DOHH2 (cell line): Measurements from ENCODE around the gene HEBP2.

Experiments used
- H3F3A ChIP-seq: fragments of 200-600 bp; sonication (generic), shearing (Covaris generic); 2 replicates; pipeline ENCODE4 v1.6.0; 2016; ENCODE audit warnings: antibody characterized with exemption, mild to moderate bottlenecking; ENCODE audit not compliant: control insufficient read depth, insufficient read depth
- H3K27ac ChIP-seq: fragments of 200-600 bp; sonication (generic); 2 replicates; pipeline ENCODE4 v1.5.1; 2014; ENCODE audit warnings: low read depth, mild to moderate bottlenecking, low read length, moderate library complexity
- H3K27me3 ChIP-seq: fragments of 200-600 bp; sonication (generic); 2 replicates; pipeline ENCODE4 v1.6.1; 2014; ENCODE audit warnings: mild to moderate bottlenecking, low read length, mixed read lengths; ENCODE audit not compliant: control insufficient read depth
- H3K36me3 ChIP-seq: fragments of 200-600 bp; sonication (generic); 2 replicates; pipeline ENCODE4 v1.6.1; 2014; ENCODE audit warnings: mild to moderate bottlenecking, low read length, moderate library complexity, mixed read lengths; ENCODE audit not compliant: control insufficient read depth
- H3K4me1 ChIP-seq: fragments of 200-600 bp; sonication (generic); 2 replicates; pipeline ENCODE4 v1.6.1; 2014; ENCODE audit warnings: mild to moderate bottlenecking, low read length, mixed read lengths; ENCODE audit not compliant: control insufficient read depth
- H3K4me2 ChIP-seq: fragments of 200-600 bp; sonication (generic); 2 replicates; pipeline ENCODE4 v1.6.0; 2014; ENCODE audit warnings: mild to moderate bottlenecking, low read length, moderate library complexity
- H3K4me3 ChIP-seq: fragments of 200-600 bp; sonication (generic); 2 replicates; pipeline ENCODE4 v1.5.1; 2014; ENCODE audit warnings: mild to moderate bottlenecking, low read length, mixed read lengths
- H3K79me2 ChIP-seq: fragments of 200-600 bp; sonication (generic); 2 replicates; pipeline ENCODE4 v1.6.1; 2014; ENCODE audit warnings: mild to moderate bottlenecking, low read length, mixed read lengths; ENCODE audit not compliant: control insufficient read depth
- H3K9me2 ChIP-seq: fragments of 200-600 bp; sonication (generic); replicated peaks from 2 replicates; pipeline ENCODE4 v1.6.1; 2014; ENCODE audit warnings: mild to moderate bottlenecking, low read length, mixed read lengths; ENCODE audit not compliant: control insufficient read depth
- H3K9me3 ChIP-seq: fragments of 200-600 bp; sonication (generic); 2 replicates; pipeline ENCODE4 v1.6.1; 2014; ENCODE audit warnings: antibody characterized with exemption, low read length, mixed read lengths; ENCODE audit not compliant: control insufficient read depth, insufficient read depth
- H4K20me1 ChIP-seq: fragments of 200-600 bp; sonication (generic); 2 replicates; pipeline ENCODE4 v1.6.0; 2014; ENCODE audit warnings: low read depth, mild to moderate bottlenecking, antibody characterized with exemption, low read length, moderate library complexity; ENCODE audit not compliant: control insufficient read depth, insufficient read depth
- CTCF ChIP-seq: fragments of 200-600 bp; sonication (generic); IDR thresholded peaks from one replicate; pipeline ENCODE4 v1.5.1; 2014; ENCODE audit warnings: antibody characterized with exemption, mild to moderate bottlenecking, low read depth, low read length; ENCODE audit not compliant: poor library complexity, severe bottlenecking
- EZH2phosphoT487 ChIP-seq: fragments of 200-600 bp; sonication (generic); IDR thresholded peaks from 2 replicates; pipeline ENCODE4 v1.6.1; 2017; ENCODE audit warnings: borderline replicate concordance, mild to moderate bottlenecking, antibody characterized with exemption, low read length, moderate library complexity, mixed read lengths

The HEBP2 gene

GRCh38 chr6:138401960-138402837 is 1.8 kb upstream of the HEBP2 start:
- Histone ChIP-seq H3K4me3 (no peak overlapping the region), H3K9me2 (no peaks in the 10 kb centered on the region), H3K4me1 (peaks cover 16% of the 10 kb centered on the region), H3K36me3 (peaks cover 17% of the 10 kb centered on the region), H3K27ac (no peak overlapping the region), H3K79me2 (no peaks in the 10 kb centered on the region), H3K4me2 (no peak overlapping the region), H3F3A (peaks cover 3% of the 10 kb centered on the region), H4K20me1 (no peaks in the 10 kb centered on the region), H3K27me3 (0 out of 2 replicates have a peak, but pooled peaks cover 3% of the 10 kb centered on the region), H3K9me3 (no peaks in the 10 kb centered on the region)
- TF ChIP-seq EZH2phosphoT487 (no peak), CTCF (no peak)

GRCh38 chr6:138402838-138403187 is 1.2 kb upstream of the HEBP2 start:
- Histone ChIP-seq H3K4me2 (peak overlapping the region; percentile 100), H3K27me3 (0 out of 2 replicates have a peak, but pooled peaks cover 3% of the 10 kb centered on the region), H3K9me2 (no peaks in the 10 kb centered on the region), H3K4me3 (peak overlapping the region; percentile 98), H3F3A (peaks cover 3% of the 10 kb centered on the region), H3K79me2 (no peaks in the 10 kb centered on the region), H3K9me3 (no peaks in the 10 kb centered on the region), H3K27ac (no peak overlapping the region), H4K20me1 (no peaks in the 10 kb centered on the region), H3K4me1 (peaks cover 16% of the 10 kb centered on the region), H3K36me3 (peaks cover 23% of the 10 kb centered on the region)
- TF ChIP-seq CTCF (no peak), EZH2phosphoT487 (no peak)

DNA sequence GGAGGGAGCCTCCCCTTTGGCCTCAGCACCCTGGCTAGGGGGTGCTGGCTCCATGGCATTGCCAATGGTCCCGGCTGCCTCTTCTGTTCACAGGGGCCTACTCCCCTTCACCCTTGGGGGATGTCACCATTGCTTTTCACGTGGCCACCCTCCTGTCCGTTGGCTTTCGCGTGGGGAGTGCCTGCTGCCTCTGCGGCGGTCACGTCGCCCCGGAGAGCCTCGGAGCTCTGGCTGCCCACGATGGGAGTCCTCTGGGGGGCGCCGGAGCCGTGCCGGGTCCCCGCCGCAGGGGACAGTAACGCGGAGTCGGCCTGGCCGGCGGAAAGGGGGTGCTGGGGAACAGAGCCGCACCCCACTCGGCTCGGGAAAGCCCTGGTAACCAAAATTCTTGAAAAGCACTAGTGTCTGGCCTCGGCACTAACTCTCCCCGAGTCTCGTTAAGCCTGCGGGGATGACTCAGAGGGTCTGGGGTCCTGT is 661 bp upstream of the HEBP2 start:
- Histone ChIP-seq H3K4me2 (peak overlapping the region; percentile 100), H3K79me2 (no peaks in the 10 kb centered on the region), H3K27me3 (0 out of 2 replicates have a peak, but pooled peaks cover 3% of the 10 kb centered on the region), H3K9me3 (no peaks in the 10 kb centered on the region), H3F3A (peaks cover 3% of the 10 kb centered on the region), H3K4me3 (peak overlapping the region; percentile 98), H3K27ac (no peak overlapping the region), H3K4me1 (peaks cover 16% of the 10 kb centered on the region), H4K20me1 (no peaks in the 10 kb centered on the region), H3K9me2 (no peaks in the 10 kb centered on the region), H3K36me3 (peaks cover 29% of the 10 kb centered on the region)
- no peak for TF ChIP-seq EZH2phosphoT487
- TF ChIP-seq CTCF, result peak; percentile 52
